Middle frontal gyrus (tissue), 1 donor: ENCODE data around the gene LYPLA2.
A peak's percentile ranks its signal among the peaks of the same experiment; 100 is the strongest.
"Not testable (repeated sequence)": the region's sequence is repeated elsewhere in the genome, so short reads cannot be mapped to it uniquely, and the experiment has no call there.

Experiments used
- DNase-seq: peaks from one replicate; pipeline ENCODE4 v3.0.0-alpha.2; 2015; ENCODE audit warnings: low spot score; ENCODE audit errors: extremely low spot score

The LYPLA2 gene

GRCh38 chr1:23800400-23801337 is 9.7 kb downstream of the LYPLA2 start, which contains the start of gene GALE:
Gene GALE, minus strand, starts transcription at chr1:23800754. Its CDS starts 1,747 bp downstream, at chr1:23799007.
- DNase-seq = peak; percentile 89

- DNase-seq = no peak
Observed at GRCh38 chr1:23801338-23801748, 10.4 kb downstream of the LYPLA2 start.

- DNase-seq = no peak
Observed at GRCh38 chr1:23801876-23802275, 10.9 kb downstream of the LYPLA2 start.

GRCh38 chr1:23802809-23803342 is 11.9 kb downstream of the LYPLA2 start:
- not testable (repeated sequence) for DNase-seq

- no peak for DNase-seq
Observed at GRCh38 chr1:23803674-23804073, 12.7 kb downstream of the LYPLA2 start.

GRCh38 chr1:23804183-23804835 is 13.4 kb downstream of the LYPLA2 start:
- no peak for DNase-seq

GRCh38 chr1:23805025-23805424 is 14.1 kb downstream of the LYPLA2 start:
- no peak for DNase-seq

- DNase-seq = no peak
Observed at GRCh38 chr1:23806280-23806679, 15.3 kb downstream of the LYPLA2 start.

GRCh38 chr1:23807453-23807852 is 16.5 kb downstream of the LYPLA2 start:
- DNase-seq = no peak

- DNase-seq = no peak
Observed at GRCh38 chr1:23809751-23810171, 18.8 kb downstream of the LYPLA2 start.

- no peak for DNase-seq
Observed at GRCh38 chr1:23810818-23811540, 20.0 kb downstream of the LYPLA2 start.

- no peak for DNase-seq
Observed at GRCh38 chr1:23814016-23814415, 23.1 kb downstream of the LYPLA2 start.

- no peak for DNase-seq
Observed at GRCh38 chr1:23816361-23816760, 25.4 kb downstream of the LYPLA2 start.

GRCh38 chr1:23816906-23817305 is 26.0 kb downstream of the LYPLA2 start:
- no peak for DNase-seq

GRCh38 chr1:23817633-23818032 is 26.7 kb downstream of the LYPLA2 start:
- no peak for DNase-seq

- no peak for DNase-seq
Observed at GRCh38 chr1:23823767-23824166, 32.8 kb downstream of the LYPLA2 start.

GRCh38 chr1:23824711-23825075 is 33.7 kb downstream of the LYPLA2 start:
- no peak for DNase-seq

GRCh38 chr1:23825076-23825761 is 34.3 kb downstream of the LYPLA2 start, which contains the start of gene HMGCL:
Gene HMGCL, minus strand, starts transcription at chr1:23825429. Its CDS starts 14 bp downstream, at chr1:23825415.
- DNase-seq = peak; percentile 87

GRCh38 chr1:23825762-23826522 is 35.0 kb downstream of the LYPLA2 start:
- DNase-seq = no peak

- DNase-seq = not testable (repeated sequence)
Observed at GRCh38 chr1:23826590-23826989, 35.6 kb downstream of the LYPLA2 start.
